GM23338 (cell line): Measurements from ENCODE around the gene NPHP4. TPM values are rescaled to one million over a fixed set of nuclear protein-coding genes. Genes with fewer than 3 reads are reported as not detected.

Experiments
- ATAC-seq: fragments of 200-7000 bp; cut with Tn5 transposase; 3 replicates; pipeline ENCODE4 v1.9.1; 2020
- DNase-seq: peaks from one replicate; pipeline ENCODE4 v3.0.0-alpha.2; 2015; ENCODE audit warnings: low spot score
- H2AFZ ChIP-seq: fragments of 200-600 bp; sonication (generic); 2 replicates; pipeline ENCODE4 v1.8.0; 2016; ENCODE audit warnings: antibody characterized with exemption, mild to moderate bottlenecking, moderate library complexity
- H3F3A ChIP-seq: fragments of 200-600 bp; sonication (generic); replicated peaks from 2 replicates; pipeline ENCODE4 v1.8.0; 2017; ENCODE audit warnings: antibody characterized with exemption, mixed run types, low read depth
- H3K27ac ChIP-seq: fragments of 200-600 bp; sonication (generic); 2 replicates; pipeline ENCODE4 v1.6.1; 2016; ENCODE audit warnings: low read depth
- H3K27me3 ChIP-seq: fragments of 200-600 bp; sonication (generic); 2 replicates; pipeline ENCODE4 v1.8.0; 2016; ENCODE audit warnings: mild to moderate bottlenecking, mixed run types, moderate library complexity; ENCODE audit not compliant: insufficient read depth
- H3K36me3 ChIP-seq: fragments of 200-600 bp; sonication (generic); 2 replicates; pipeline ENCODE4 v1.8.0; 2016; ENCODE audit warnings: mild to moderate bottlenecking; ENCODE audit not compliant: insufficient read depth
- H3K4me1 ChIP-seq: fragments of 200-600 bp; sonication (generic); 2 replicates; pipeline ENCODE4 v1.8.0; 2016; ENCODE audit warnings: mild to moderate bottlenecking, moderate library complexity; ENCODE audit not compliant: insufficient read depth
- H3K4me2 ChIP-seq: fragments of 200-600 bp; sonication (generic); 2 replicates; pipeline ENCODE4 v1.7.1; 2017; ENCODE audit warnings: mixed run types
- H3K4me3 ChIP-seq: fragments of 200-600 bp; sonication (generic); 2 replicates; pipeline ENCODE4 v1.6.1; 2016; ENCODE audit warnings: mixed run types
- H3K79me2 ChIP-seq: fragments of 200-600 bp; sonication (generic); replicated peaks from 2 replicates; pipeline ENCODE4 v1.8.0; 2017; ENCODE audit warnings: mild to moderate bottlenecking; ENCODE audit not compliant: insufficient read depth
- H3K9me2 ChIP-seq: fragments of 200-600 bp; sonication (generic); 2 replicates; pipeline ENCODE4 v1.8.0; 2017; ENCODE audit not compliant: insufficient read depth
- H4K20me1 ChIP-seq: fragments of 200-600 bp; sonication (generic); replicated peaks from 2 replicates; pipeline ENCODE4 v1.8.0; 2017; ENCODE audit warnings: mild to moderate bottlenecking; ENCODE audit not compliant: insufficient read depth
- H3K27ac Mint-ChIP-seq: 2 replicates; pipeline ENCODE4 v1.8.0; 2020; ENCODE audit warnings: inconsistent platforms, mild to moderate bottlenecking, moderate library complexity, mixed read lengths
- H3K27me3 Mint-ChIP-seq: 3 replicates; pipeline ENCODE4 v1.8.0; 2022; ENCODE audit warnings: low read depth, mild to moderate bottlenecking, moderate library complexity, mixed read lengths, inconsistent platforms; ENCODE audit not compliant: insufficient read depth, poor library complexity
- H3K36me3 Mint-ChIP-seq: 3 replicates; pipeline ENCODE4 v1.8.0; 2021; ENCODE audit warnings: low read depth, mild to moderate bottlenecking, inconsistent platforms, moderate library complexity, mixed read lengths
- H3K4me1 Mint-ChIP-seq: 3 replicates; pipeline ENCODE4 v1.8.0; 2020; ENCODE audit warnings: mild to moderate bottlenecking, inconsistent platforms, mixed read lengths
- H3K4me3 Mint-ChIP-seq: 3 replicates; pipeline ENCODE4 v1.8.0; 2021; ENCODE audit warnings: moderate library complexity, mild to moderate bottlenecking, inconsistent platforms, mixed read lengths
- H3K9me3 Mint-ChIP-seq: 3 replicates; pipeline ENCODE4 v1.8.0; 2020; ENCODE audit warnings: moderate library complexity, mild to moderate bottlenecking, inconsistent platforms, mixed read lengths
- CREB1 ChIP-seq: fragments of 250-450 bp; sonication (Bioruptor Pico); IDR thresholded peaks from 2 replicates; pipeline ENCODE4 v1.5.0; 2020; ENCODE audit warnings: low read depth, mild to moderate bottlenecking, moderate library complexity
- ETS1 ChIP-seq: IDR thresholded peaks from 2 replicates; pipeline ENCODE4 v1.6.1; 2016; ENCODE audit warnings: antibody characterized with exemption
- EZH2 ChIP-seq: fragments of 200-600 bp; sonication (generic); IDR thresholded peaks from one replicate; pipeline ENCODE4 v1.8.0; 2017; ENCODE audit warnings: antibody characterized with exemption, mild to moderate bottlenecking, low read depth; ENCODE audit not compliant: unreplicated experiment
- EZH2phosphoT487 ChIP-seq: fragments of 200-600 bp; sonication (generic); IDR thresholded peaks from one replicate; pipeline ENCODE4 v1.8.1; 2018; ENCODE audit warnings: antibody characterized with exemption; ENCODE audit not compliant: unreplicated experiment
- JUNB ChIP-seq: IDR thresholded peaks from one replicate; pipeline ENCODE4 v1.6.1; 2016; ENCODE audit warnings: antibody characterized with exemption; ENCODE audit not compliant: unreplicated experiment
- NANOG ChIP-seq: IDR thresholded peaks from 2 replicates; pipeline ENCODE4 v1.6.1; 2016; ENCODE audit warnings: antibody characterized with exemption, borderline replicate concordance
- POLR2AphosphoS5 ChIP-seq: IDR thresholded peaks from 2 replicates; pipeline ENCODE4 v1.6.1; 2016; ENCODE audit warnings: antibody characterized with exemption, low read depth
- STAT1 ChIP-seq: IDR thresholded peaks from one replicate; pipeline ENCODE4 v1.6.1; 2016; ENCODE audit warnings: antibody characterized with exemption; ENCODE audit not compliant: unreplicated experiment
- ZNF114 ChIP-seq: fragments of 250-450 bp; sonication (Bioruptor Pico); IDR thresholded peaks from 2 replicates; pipeline ENCODE4 v1.5.0; 2020; ENCODE audit warnings: mild to moderate bottlenecking, moderate library complexity
- polyA plus RNA-seq: library from polyadenylated mRNA; unstranded; fragments of >200 nt; fragmentation: Nextera tagmentation; extraction: Ambion mirVana; gene quantifications from 2 replicates; pipeline ENCODE4 v1.2.1, GENCODE V29; 2016
- total RNA-seq: library from RNA; depleted of rRNA; stranded (reverse); fragments of >200 nt; shearing (Covaris generic); gene quantifications from 2 replicates; pipeline ENCODE4 v1.2.3, GENCODE V29; 2014
- TF ChIP-seq, protein P1 (sequence below), 2 experiments: fragments of 200-600 bp in 1 of 2; sonication (generic) in 1 of 2; conservative IDR thresholded peaks; 2 replicates each; pipeline versions ENCODE4 v1.5.1 to v1.6.1; 2016 to 2017; ENCODE audit warnings: antibody characterized with exemption in 2 of 2, low read depth in 2 of 2, mild to moderate bottlenecking in 2 of 2, moderate library complexity in 1 of 2
- TF ChIP-seq, protein P2 (sequence below): IDR thresholded peaks from one replicate; pipeline ENCODE4 v1.6.1; 2018; ENCODE audit warnings: antibody characterized with exemption; ENCODE audit not compliant: unreplicated experiment

Gene NPHP4
- total and polyA plus RNA-seq, 2 experiments from 2014 or later = 2.5 to 12.4 TPM

- H3K27me3 Mint-ChIP-seq = peaks cover 18% of the 10 kb centered on the region
- H3K4me3 ChIP-seq = no peak overlapping the region
- no peak overlapping the region for H3K4me3 Mint-ChIP-seq
- H3K27ac Mint-ChIP-seq = no peak overlapping the region
- H2AFZ ChIP-seq = no peak overlapping the region
- H3K27me3 ChIP-seq = peaks cover 7% of the 10 kb centered on the region; the same call in 1 of the 2 replicates
- ATAC-seq (no peak), DNase-seq (no peak)
- no peaks in the 10 kb centered on the region for H3F3A ChIP-seq
- no peaks in the 10 kb centered on the region for H3K4me1 ChIP-seq
- H3K9me3 Mint-ChIP-seq = no peaks in the 10 kb centered on the region
- H3K9me2 ChIP-seq = no peaks in the 10 kb centered on the region
- peaks cover 15% of the 10 kb centered on the region for H3K4me1 Mint-ChIP-seq
- no peak overlapping the region for H3K4me2 ChIP-seq
- no peaks in the 10 kb centered on the region for H3K36me3 Mint-ChIP-seq
- no peaks in the 10 kb centered on the region for H3K79me2 ChIP-seq
- no peaks in the 10 kb centered on the region for H3K36me3 ChIP-seq
- no peaks in the 10 kb centered on the region; the same call in none of the 2 replicates for H4K20me1 ChIP-seq
- no peak overlapping the region for H3K27ac ChIP-seq
- TF ChIP-seq JUNB (no peak), STAT1 (no peak), EZH2phosphoT487 (no peak), EZH2 (no peak), CREB1 (CRISPR knock-in tag) (no peak), POLR2AphosphoS5 (no peak), ZNF114 (CRISPR knock-in tag) (no peak), ETS1 (no peak), NANOG (no peak)
- TF ChIP-seq, protein P1, sequence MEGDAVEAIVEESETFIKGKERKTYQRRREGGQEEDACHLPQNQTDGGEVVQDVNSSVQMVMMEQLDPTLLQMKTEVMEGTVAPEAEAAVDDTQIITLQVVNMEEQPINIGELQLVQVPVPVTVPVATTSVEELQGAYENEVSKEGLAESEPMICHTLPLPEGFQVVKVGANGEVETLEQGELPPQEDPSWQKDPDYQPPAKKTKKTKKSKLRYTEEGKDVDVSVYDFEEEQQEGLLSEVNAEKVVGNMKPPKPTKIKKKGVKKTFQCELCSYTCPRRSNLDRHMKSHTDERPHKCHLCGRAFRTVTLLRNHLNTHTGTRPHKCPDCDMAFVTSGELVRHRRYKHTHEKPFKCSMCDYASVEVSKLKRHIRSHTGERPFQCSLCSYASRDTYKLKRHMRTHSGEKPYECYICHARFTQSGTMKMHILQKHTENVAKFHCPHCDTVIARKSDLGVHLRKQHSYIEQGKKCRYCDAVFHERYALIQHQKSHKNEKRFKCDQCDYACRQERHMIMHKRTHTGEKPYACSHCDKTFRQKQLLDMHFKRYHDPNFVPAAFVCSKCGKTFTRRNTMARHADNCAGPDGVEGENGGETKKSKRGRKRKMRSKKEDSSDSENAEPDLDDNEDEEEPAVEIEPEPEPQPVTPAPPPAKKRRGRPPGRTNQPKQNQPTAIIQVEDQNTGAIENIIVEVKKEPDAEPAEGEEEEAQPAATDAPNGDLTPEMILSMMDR (conservative IDR thresholded peaks at IDR 0.05; ENCODE audit: low read depth in 2 of 2) = no peak
These were observed 7.7 kb upstream of the NPHP4 start for GRCh38 chr1:5999711-6000443.

GRCh38 chr1:5998906-5999301, 6.7 kb upstream of the NPHP4 start:
- H3K27ac ChIP-seq = no peak overlapping the region

More at GRCh38 chr1:5998906-5999301, 6.7 kb upstream of the NPHP4 start:
- Histone ChIP-seq H3K79me2 (no peaks in the 10 kb centered on the region), H3K36me3 (no peaks in the 10 kb centered on the region), H3K4me2 (no peak overlapping the region), H2AFZ (no peak overlapping the region), H3K9me2 (no peaks in the 10 kb centered on the region), H3F3A (no peaks in the 10 kb centered on the region), H4K20me1 (no peaks in the 10 kb centered on the region; the same call in none of the 2 replicates), H3K27me3 (peaks cover 17% of the 10 kb centered on the region), H3K4me3 (no peak overlapping the region), H3K4me1 (peaks cover 6% of the 10 kb centered on the region; the same call in 1 of the 2 replicates)
- ATAC-seq (no peak), DNase-seq (no peak)
- Mint-ChIP-seq H3K36me3 (no peaks in the 10 kb centered on the region), H3K27me3 (peaks cover 25% of the 10 kb centered on the region), H3K4me1 (peaks cover 19% of the 10 kb centered on the region), H3K4me3 (no peak overlapping the region), H3K27ac (no peak overlapping the region), H3K9me3 (no peaks in the 10 kb centered on the region)
- TF ChIP-seq JUNB (no peak), NANOG (no peak), POLR2AphosphoS5 (no peak), EZH2 (no peak), ZNF114 (CRISPR knock-in tag) (no peak), STAT1 (no peak)
- TF ChIP-seq, protein P1 (conservative IDR thresholded peaks at IDR 0.05; ENCODE audit: low read depth in 2 of 2) = no peak
- TF ChIP-seq, protein P2, sequence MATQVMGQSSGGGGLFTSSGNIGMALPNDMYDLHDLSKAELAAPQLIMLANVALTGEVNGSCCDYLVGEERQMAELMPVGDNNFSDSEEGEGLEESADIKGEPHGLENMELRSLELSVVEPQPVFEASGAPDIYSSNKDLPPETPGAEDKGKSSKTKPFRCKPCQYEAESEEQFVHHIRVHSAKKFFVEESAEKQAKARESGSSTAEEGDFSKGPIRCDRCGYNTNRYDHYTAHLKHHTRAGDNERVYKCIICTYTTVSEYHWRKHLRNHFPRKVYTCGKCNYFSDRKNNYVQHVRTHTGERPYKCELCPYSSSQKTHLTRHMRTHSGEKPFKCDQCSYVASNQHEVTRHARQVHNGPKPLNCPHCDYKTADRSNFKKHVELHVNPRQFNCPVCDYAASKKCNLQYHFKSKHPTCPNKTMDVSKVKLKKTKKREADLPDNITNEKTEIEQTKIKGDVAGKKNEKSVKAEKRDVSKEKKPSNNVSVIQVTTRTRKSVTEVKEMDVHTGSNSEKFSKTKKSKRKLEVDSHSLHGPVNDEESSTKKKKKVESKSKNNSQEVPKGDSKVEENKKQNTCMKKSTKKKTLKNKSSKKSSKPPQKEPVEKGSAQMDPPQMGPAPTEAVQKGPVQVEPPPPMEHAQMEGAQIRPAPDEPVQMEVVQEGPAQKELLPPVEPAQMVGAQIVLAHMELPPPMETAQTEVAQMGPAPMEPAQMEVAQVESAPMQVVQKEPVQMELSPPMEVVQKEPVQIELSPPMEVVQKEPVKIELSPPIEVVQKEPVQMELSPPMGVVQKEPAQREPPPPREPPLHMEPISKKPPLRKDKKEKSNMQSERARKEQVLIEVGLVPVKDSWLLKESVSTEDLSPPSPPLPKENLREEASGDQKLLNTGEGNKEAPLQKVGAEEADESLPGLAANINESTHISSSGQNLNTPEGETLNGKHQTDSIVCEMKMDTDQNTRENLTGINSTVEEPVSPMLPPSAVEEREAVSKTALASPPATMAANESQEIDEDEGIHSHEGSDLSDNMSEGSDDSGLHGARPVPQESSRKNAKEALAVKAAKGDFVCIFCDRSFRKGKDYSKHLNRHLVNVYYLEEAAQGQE = no peak
